Daoy (cell line): Measurements from ENCODE around the gene HSD11B1. TPM values are rescaled to one million over a fixed set of nuclear protein-coding genes. Genes with fewer than 3 reads are reported as not detected.
"Not testable (repeated sequence)": the region's sequence is repeated elsewhere in the genome, so short reads cannot be mapped to it uniquely, and the experiment has no call there.

Experiments used
- DNase-seq: peaks from one replicate; pipeline ENCODE4 v3.0.0-alpha.2; 2015; ENCODE audit warnings: low read depth
- total RNA-seq: library from RNA; depleted of rRNA; stranded (reverse); fragments of >200 nt; shearing (Covaris generic); gene quantifications from 2 replicates; pipeline ENCODE4 v1.2.3, GENCODE V29; 2014

The HSD11B1 gene
- total RNA-seq, 1 experiment from 2014 or later: not detected

DNA sequence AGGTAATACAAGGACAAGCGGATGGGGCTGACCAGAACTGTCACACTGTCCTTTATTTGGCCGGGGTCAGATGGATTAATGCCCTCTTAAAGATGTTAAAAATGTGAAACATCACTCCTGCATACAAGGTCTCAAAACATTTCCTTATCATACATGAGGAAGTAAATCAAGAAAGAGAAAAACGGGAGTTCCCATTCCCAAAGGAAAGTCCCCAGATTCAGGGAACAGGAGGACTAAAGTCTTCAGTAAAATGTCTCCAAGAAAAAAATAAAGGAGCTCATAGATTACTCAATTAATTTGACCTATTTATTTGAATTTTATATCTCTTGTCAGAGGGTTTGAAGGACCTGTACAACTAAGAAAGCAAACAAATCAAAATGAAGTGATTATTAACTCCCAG lies 13.4 kb upstream of the HSD11B1 start:
- no peak for DNase-seq

DNA sequence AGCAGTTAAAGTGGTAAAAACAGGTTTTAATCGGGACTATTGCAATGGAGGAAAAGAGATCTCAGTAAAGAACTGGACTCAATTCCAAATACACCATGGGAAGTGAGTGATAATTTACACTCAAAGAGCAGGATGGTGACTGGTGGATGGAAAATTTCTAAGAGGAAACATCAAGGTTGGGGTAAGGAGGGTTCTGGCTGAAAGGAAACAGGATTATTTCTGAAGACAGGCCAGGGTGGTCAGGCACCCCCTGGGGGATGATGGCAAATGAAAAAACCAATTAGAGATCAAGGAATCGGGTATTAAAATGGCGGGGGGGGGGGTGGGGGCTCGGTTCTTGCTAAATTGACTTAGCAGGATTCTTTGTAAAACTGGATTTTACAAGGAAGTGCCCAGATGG lies 12.3 kb upstream of the HSD11B1 start:
- no peak for DNase-seq

DNA sequence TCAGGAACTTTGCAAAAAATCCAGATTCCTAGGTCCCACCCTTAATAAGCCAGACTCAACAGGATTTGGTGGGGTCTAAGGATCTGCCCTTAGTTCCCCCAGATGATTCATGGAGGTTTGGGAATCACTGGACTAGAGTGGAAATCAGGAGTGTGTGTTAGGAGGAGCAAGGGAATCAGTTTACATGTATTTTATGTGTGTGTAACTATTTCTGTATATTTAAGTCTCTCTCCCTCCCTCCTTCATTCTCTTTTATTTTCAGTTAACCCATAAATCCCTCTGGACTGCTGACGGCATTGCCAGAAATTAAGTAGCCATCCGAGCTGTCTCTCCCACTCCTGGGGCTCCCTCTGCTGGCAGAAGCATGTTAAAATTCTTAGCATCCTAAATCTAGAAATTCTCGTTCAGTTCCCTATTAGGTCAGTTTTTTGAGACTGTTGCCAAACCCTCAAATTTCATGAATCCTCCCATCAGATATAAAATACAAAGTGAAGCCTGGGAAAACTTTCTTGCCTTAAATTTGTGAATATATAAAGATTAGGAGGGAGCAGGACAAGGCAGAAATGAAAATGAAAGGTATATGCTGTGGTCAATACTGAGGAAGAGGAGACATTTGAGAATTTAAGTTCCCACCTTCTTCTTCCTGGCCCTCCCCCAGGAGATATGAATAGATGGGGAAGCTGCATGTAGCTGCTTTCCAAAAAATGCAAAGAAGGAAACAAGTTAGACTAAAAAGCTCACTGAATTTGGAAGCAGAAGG lies 11.7 kb upstream of the HSD11B1 start:
- DNase-seq: peak; percentile 79

DNA sequence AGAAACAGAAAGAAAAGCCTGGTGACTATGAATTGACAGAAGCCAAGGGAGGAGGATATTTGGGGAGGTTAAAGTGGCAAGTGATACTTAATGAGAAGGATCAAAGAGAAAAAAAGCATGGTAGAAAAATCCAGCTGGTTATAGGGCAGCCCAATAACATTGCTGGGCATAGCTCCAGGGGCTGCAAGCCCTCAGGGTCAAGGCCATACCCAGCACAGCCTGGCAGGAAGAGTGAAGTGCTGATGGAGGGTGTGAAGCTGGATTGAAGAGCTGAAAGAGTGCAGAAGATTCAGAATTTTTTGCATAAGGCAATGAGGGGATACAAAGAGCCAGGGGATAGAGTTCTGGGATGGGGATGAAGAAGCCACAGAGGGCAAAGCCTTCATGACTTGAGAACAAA lies 8.0 kb upstream of the HSD11B1 start:
- DNase-seq: no peak

DNA sequence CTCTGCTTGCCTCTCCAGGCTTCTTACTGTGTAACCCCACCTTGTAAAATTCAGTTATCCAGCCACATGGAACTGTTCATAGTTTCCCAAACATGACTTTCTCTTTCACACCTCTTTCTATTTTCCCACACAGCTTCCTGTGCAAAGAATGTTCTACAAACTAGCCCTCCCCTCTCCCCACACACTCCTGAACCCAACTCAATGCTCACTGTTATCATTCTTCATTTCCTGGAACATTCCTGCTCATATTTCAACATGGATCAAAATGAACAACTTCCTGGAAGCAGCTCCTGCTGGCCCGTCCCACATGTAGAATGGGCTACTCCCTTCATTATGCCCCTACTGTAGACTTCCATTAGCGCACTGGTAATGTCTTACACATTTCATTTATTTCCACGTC lies 7.5 kb upstream of the HSD11B1 start:
- DNase-seq: no peak

DNA sequence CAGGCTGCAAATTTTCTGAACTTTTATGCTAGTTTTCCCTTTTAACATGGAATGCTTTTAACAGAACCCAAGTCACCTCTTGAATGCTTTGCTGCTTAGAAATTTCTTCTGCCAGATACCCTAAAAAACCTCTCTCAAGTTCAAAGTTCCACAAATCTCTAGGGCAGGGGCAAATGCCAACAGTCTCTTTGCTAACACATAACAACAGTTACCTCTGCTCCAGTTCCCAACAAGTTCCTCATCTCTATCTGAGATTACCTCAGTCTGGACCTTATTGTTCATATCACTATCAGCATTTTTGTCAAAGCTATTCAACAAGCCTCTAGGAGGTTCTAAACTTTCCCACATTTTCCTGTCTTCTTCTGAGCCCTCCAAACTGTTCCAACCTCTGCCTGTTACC lies 4.0 kb upstream of the HSD11B1 start:
- not testable (repeated sequence) for DNase-seq

DNA sequence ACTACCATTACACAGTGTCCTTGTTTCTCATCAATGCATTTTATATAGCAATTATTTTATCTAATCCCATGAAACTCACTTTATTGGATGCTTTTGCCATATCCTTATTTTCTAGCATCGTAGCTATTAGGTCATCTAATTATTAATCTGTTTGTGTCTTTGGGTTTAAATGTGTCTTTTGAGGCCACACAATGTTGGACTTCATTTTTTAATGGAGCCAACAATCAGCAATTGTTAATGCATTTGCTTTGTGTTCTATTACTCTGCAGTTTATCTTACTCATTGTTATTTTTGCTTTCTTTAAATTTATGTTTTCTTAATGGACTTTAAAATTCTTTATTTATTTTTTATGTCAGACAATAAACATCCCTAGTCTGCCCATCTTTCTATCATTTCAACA lies 1.8 kb upstream of the HSD11B1 start:
- DNase-seq: no peak

DNA sequence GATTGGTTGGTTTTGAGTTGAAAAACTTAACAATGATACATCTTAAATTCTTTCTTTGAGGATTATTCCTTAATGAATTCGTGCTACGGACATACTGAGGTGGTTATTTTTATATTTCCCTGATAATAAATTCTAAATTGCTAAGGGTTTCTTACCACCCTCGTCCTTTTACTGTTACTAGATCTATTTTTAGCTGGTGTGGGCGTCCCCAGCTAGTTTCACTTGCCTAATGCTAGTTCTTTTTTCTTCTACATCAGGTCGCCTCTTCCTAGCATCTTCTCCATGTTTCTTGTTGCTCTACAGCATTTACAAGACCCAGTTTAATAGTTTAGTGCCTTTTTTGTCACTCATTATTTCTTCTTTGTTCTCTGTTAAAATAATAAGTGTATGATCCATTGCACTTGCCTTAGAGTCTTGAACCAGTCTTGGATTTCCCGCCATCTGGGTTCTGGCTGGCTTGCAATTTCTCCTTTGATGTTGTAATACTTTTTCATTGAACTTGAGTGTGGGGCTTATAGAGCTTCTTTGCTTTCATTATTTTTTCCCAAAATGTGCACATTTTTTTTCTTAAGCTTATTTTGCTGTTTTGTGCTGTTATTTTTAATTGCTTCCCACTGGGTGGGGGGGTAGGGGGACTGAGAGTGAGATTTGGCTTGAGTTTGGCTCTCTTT lies 677 bp upstream of the HSD11B1 start:
- no peak for DNase-seq

DNA sequence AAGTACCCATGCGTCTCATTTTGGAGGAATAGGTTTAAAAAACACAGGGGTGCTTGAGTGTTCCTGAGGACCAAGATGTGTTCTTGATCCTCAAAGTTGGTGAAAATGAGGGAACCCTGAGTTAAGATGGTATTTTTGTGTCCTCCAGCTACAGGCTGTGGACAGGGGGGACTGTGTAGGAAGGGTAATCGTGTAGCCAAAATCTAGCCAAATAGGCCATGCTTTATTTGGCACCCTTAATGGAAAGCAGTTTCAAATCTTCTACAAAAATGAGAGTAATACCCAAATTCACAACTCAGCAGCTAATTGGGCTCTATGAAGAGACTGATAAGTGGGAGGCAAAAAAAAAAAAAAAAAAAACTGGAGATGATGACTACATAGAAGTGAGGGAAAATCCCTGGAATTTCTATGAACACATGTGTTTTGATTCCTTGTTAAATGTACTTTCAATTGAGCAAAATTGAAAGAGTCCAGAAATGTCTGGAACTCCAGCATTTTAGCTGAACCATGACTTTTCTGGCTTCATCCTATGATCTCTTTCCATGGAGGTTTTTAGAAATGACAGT lies 470 bp downstream of the HSD11B1 start:
- no peak for DNase-seq

DNA sequence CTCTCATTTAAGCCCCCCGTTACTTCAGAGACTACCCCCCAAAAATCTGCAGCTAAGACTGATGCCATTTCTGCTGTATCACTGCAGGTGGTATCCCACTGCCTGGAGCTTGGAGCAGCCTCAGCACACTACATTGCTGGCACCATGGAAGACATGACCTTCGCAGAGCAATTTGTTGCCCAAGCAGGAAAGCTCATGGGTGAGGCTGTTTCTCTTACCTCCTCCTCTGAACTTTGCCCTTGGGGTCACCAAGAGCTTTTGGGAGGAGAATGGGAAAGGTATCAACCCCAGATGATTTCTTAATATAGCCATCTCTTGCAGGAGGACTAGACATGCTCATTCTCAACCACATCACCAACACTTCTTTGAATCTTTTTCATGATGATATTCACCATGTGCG lies 2.0 kb downstream of the HSD11B1 start:
- DNase-seq: no peak

DNA sequence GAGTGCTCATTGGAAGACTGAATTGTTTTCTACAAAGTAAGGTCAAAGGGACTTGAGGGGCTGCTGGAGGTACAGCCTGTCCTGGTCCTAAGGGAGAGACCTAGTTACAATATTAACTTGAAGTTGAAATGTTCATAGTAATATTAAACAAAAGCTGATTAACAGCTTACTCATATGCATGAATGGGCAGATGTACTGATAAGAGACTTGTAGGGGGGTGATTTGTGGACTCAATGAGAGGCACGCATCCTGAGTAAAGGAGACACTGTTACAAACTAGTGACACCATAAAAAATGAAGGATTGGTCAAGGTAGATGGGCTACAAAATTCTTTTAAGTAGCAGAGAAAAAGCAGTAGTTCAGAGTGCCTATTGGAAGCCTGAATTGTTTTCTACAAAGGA lies 2.7 kb downstream of the HSD11B1 start:
- DNase-seq: no peak

DNA sequence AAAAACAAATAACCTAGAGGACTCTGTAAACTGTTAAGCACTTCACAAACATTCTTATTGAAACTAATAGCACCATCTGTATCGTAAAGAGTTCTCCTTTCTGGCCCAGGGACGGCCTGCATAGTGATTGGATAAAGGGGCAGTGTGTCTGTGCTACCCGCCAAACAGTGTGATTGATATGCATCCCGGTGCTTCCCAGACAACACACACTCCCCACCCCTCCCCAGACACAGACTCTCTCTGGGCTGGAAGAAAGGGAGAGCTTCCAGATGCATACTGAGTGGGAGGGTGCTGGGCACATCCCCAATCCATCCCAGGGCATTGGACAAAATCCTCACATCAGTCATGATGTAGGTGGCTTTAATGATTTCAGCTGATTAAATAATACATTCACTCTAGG lies 3.7 kb downstream of the HSD11B1 start:
- DNase-seq: no peak

DNA sequence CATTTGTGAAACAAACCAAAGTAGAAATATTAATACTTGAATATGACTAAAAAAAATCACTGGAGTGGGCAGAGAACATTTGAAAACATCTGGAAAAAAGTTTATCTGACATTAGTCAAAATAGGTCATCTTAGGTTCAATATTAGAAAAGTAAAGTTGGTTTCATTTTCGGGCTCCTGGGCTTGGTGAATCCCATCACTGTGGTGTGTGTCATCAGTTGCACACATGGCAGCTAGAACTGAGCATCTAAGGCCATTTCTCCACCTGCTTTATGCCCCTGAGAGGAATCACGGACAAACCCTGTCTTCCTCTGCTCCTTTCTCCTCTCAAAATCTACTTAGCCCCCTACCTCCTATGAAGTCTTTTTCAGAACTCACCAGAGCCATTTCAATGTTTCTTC lies 5.4 kb downstream of the HSD11B1 start:
- peak; percentile 11 for DNase-seq

DNA sequence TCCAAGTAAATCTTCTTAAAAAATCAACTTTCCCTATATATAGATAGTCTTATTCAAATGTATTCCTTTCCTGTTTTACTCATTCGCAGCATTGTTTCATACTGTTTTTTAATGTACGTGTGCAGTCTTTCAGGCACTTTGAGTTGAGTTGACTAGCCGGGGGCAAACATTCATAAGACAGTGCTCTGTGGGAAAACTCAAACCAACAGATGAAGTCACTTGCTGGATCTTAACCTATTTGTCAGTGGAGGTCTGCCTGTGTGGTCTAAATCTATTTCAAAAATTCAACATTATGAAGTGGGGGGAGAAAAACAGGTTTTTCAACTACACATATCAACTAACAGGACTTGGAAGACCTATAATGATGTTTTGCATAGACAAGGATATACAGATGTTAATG lies 6.2 kb downstream of the HSD11B1 start:
- no peak for DNase-seq

DNA sequence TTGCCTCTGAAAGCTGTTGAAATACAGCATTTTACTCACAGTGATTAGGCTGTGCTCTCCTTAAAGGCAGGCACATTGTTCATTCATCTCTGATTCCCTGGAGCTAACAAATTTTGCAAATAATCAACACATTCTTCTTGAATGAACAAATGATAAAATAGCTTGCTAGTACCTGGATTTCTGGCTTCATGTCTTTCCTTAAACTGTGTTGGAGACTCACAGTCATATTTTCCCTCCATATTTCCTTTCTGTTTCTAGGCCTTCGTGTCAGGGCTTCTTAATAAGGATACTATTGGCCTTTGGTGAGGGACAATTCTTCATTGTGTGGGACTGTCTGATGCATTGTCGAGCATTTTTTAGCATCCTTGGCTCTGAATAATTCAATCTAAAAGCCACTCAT lies 9.7 kb downstream of the HSD11B1 start:
- DNase-seq: no peak

DNA sequence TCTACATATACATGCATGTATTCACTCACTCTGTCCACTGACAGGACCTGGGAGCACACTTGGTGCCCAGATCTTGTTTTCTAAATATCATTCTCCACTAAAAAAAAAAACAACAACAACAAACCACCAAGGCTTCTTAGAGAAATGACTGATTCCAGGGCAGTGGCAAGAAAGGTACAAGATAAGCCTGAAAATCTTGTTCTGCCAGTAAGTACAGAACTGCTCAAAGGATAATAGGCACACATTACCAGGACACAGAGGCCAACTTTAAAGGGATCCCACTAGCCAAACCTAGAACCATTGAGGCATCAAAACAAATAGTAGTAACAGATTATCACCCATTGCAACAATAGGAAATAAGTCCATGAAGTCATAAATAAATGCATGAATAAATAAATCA lies 10.7 kb downstream of the HSD11B1 start:
- DNase-seq: no peak

DNA sequence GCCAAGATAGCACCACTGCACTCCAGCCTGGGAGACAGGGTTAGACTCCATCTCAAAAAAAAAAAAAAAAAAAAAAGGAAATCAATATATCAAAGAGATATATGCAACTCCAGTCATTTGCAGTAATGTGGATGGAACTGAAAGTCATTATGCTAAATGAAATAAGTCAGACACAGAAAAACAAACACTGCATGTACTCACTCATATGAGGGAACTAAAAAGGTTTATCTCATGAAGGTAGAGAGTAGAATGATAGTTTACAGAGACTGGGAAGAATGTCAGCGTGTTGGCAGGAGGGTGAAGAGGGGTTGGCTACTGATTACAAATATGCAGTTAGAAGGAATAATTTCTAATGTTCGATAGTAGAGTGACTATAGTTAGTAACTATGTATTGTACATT lies 13.2 kb downstream of the HSD11B1 start:
- DNase-seq: no peak

DNA sequence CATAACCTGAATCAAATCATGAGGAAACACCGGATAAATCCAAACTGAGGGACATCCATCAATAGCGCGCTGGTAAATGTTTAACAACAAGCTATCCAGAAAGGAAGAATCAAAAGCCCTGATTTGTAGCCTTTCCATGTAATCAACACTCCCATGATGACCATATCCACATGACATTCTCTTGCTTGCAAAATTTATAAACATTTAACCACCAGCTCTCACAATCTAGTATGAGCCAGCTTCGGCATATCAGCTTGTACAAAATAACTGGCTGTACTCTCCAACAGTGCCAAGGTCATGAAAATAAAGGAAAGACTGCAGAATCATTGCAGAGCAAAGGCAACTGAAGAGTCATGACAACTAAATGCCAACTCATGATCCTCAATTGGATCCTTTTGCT lies 15.7 kb downstream of the HSD11B1 start:
- no peak for DNase-seq

DNA sequence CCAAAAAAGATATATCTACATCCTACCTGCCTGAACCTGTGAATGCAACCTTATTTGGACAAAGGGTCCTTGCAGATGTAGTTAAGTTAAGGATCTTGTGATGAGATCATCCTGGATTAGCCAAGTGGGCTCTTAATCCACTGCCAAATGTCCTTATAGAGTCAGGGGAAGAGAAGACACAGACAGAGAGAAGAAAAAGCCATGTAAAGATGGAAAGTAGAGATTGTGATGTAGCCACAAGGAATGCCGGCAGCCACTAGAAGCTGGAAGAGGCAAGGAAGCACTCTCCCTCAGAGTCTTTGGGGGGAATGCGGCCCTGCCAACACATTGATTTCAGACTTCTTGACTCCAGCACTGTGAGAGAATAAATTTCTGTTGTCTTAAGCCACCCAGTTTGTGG lies 16.2 kb downstream of the HSD11B1 start:
- no peak for DNase-seq

DNA sequence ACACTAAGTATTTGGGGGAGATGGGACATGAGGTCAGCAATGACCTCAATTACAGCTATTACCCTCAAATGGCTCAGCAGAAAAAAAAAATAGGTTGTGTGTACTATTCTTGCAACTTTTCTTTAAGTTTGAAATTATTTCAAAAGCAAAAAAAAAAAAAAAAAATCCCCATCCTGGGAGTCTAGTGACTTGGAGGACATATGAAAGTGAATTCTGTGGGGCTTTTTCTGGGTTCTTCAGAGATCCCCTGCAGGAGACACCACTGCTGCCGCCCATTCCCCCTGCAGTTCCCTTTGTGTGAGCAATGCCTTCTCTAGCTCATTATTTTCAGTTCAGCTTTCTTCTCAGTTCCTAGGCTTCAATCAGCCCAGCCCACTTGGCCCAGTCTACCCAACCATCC lies 16.7 kb downstream of the HSD11B1 start:
- no peak for DNase-seq

DNA sequence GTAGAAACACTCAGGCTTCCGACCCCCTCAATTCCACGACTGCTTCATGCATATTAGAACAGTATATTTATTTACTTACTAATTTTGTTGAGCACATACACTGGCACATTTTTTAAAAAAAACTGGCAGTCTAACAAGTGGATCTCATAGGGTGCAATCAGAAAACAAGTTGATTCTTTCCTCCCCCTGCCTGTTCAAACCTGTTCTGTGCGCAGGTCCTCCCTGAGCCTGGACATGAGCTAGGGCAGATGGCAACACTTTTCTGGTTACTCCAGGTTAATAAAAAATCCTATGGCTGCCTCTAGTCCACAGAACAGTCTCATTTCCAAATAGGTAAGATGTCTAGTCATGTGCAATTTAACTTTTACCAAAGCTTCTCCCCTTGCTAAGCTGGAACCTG lies 18.6 kb downstream of the HSD11B1 start:
- no peak for DNase-seq

DNA sequence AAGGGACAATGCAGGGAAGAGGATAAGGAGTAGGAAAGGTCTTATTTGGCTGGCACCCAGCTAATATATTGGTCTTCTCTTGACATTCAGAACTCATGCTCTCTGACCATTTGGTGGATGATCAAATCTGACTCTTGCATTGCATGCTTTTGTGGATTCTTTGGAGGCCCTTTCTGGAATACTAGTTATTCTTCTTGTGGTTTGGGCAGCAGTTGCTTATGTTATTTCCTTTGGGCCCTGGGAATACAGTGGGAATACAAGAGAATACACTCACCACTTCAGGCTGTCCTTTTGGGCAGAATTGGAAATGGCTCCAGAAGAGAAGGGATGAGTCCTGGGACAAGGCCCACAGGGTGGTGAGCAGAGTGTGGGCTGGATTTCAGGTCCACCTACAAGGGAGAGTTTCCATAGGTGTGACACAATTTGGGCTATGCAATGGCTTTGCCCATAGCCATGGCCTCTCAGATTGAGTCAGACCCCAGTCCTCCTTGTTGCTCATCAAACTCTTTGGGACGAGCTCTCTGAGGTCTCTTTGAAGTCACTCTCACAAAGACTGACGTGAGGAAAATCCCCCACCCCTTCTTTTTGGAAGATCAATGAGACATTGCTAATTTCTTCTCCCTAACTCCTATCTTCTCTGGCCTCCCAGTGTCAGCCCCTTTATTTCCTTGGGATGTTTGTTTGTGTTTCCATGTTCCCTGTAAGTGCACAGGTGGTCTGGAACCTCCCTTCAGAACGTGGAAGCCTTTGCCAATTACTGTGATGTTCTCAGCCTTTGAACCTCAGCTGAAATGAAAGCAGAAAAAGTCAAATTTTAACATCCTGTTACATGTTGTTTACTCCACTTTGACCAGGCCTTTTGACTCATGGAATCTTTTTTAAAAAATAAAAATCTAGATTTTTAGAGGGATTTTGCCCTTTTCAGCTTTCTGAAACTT lies 19.4 kb downstream of the HSD11B1 start:
- no peak for DNase-seq
